Jurkat, Clone E6-1 (cell line): ENCODE data around the gene SBNO1.
"Not testable (repeated sequence)": the region's sequence is repeated elsewhere in the genome, so short reads cannot be mapped to it uniquely, and the experiment has no call there.

Source experiments
- DNase-seq: peaks from one replicate; pipeline ENCODE4 v3.0.0-alpha.2; 2011; ENCODE audit warnings: low read depth, low spot score
- H3K4me3 ChIP-seq: 2 replicates; pipeline ENCODE4 v1.5.1; 2011; ENCODE audit warnings: mild to moderate bottlenecking, low read length, control low read depth, moderate library complexity

SBNO1 gene

DNA sequence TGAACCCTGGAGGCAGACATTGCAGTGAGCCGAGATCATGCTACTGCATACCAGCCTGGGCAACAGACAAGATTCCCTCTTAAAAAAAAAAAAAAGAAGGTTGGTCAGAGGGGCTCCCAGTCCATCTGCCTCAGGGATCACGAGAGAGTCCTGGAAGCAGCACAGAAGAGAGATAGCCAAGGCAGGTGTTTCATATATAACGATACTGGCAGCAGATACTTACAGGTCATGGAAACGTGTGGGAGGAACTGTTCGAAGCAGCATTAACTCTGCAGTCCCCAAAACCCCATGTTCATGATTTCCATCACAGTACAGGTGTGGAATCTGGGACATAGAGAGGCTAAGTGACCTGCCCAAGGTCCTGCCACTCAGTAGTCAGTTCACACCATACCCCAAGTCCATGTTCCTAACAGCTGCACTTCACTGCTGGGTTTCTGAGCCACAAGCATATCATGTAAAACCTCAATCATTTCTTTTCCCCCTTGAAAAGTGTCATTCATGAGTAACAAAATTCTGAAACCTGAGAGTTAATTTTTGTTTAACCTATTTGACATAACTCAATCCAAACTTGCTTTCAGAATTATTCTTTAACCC lies 109.7 kb downstream of the SBNO1 start:
- no peak for DNase-seq
- no peak overlapping the region for H3K4me3 ChIP-seq

GRCh38 chr12:123253641-123254459 lies 110.8 kb downstream of the SBNO1 start:
- no peak for DNase-seq
- no peak overlapping the region for H3K4me3 ChIP-seq

- not testable (repeated sequence) for DNase-seq, H3K4me3 ChIP-seq
These were observed 112.3 kb downstream of the SBNO1 start for GRCh38 chr12:123252365-123252764.

- no peak for DNase-seq
- H3K4me3 ChIP-seq, result no peak overlapping the region
These were observed 113.1 kb downstream of the SBNO1 start for GRCh38 chr12:123251403-123252076.

DNA sequence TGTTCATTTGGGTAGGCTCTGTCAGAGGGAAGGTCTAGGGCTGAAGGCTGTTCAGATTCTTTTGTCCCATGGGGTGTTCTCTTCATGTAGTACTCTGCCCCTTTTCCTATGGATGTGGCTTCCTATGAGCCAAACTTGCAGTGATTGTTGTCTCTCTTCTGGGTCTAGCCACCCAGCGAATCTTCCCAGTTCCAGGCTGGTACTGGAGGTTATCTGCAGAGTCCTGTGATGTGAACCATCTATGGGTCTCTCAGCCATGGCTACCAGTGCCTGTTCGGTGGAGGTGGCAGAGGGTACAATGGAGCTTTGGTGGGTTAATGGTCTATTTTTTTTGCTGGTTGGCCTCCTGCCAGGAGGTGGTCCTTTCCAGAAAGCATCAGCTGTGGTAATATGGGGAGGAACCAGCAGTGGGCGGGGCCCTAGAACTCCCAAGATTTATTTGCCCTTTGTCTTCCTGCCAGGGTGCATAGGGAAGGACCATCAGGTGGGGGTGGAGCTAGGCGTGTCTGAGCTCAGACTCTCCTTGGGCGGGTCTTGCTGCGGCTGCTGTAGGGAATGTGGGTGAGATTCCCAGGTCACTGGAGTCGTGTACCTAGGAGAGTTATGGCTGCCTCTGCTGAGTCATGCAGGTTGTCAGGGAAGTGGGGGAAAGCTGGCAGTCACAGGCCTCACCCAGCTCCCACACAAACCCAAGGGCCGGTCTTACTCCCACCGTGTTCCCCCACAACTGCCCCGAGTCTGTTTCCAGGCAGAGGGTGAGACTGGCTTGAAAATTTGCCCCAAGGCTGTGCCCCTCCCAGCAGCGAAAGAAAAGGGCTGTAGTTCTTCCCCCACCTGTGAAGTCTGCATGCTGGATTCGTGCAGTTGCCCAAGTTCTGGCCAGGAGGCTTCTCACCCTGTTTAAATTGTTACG lies 113.9 kb downstream of the SBNO1 start:
- H3K4me3 ChIP-seq, result no peak overlapping the region
- DNase-seq, result no peak

DNA sequence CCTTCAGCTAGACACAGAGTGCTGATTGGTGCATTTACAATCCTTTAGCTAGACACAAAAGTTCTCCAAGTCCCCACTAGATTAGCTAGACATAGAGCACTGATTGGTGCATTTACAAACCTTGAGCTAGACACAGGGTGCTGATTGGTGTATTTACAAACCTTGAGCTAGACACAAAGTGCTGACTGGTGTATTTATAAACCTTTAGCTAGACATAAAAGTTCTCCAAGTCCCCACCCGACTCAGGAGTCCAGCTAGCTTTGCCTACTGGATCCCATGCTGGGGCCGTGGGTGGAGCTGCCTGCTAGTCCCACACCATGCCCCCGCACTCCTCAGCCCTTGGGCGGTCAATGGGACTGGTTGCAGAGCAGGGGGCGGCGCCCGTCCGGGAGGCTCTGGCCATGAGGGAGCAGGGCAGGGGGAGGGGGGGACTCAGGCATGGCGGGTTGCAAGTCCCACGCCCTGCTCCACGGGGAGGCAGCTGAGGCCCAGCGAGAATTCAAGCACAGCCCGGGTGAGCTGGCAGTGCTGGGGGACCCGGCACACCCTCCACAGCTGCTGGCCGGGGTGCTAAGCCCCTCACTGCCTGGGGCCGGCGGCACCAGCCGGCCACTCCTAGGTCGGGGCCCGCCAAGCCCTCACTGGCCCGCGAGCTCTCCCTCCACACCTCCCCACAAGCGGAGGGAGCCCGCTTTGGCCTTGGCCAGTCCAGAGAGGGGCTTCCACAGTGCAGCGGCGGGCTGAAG lies 115.5 kb downstream of the SBNO1 start:
- H3K4me3 ChIP-seq, DNase-seq: not testable (repeated sequence)

GRCh38 chr12:123248129-123248528 lies 116.5 kb downstream of the SBNO1 start:
- H3K4me3 ChIP-seq, DNase-seq: not testable (repeated sequence)

- H3K4me3 ChIP-seq, result no peak overlapping the region
- DNase-seq, result no peak
These were observed 119.0 kb downstream of the SBNO1 start for GRCh38 chr12:123245678-123246077.

DNA sequence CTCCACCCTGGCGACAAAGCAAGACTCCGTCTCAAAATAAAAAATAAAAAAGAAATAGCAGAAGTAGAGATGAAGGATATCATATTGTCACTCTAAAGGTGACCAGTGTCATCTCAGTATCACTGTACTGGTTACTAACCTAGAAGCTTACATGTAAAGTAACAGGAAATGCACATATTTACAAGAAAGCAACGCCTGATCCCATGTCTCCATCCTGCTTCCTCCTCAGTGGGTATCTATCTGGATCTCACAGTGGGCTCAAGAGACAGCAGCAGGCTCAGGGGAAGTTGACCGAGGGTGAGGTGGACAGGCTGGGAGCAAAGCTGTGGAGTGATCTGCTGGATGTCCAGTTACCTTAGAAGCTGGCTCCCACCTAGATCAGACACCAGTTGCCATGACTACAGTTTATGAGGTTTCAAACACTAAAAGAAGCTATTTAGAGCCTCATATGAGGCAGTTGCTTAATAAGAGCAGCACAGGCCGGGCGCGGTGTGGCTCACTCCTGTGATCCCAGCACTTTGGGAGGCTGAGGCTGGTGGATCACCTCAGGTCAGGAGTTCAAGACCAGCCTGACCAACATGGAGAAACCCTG lies 120.9 kb downstream of the SBNO1 start:
- no peak for DNase-seq
- H3K4me3 ChIP-seq, result no peak overlapping the region

DNA sequence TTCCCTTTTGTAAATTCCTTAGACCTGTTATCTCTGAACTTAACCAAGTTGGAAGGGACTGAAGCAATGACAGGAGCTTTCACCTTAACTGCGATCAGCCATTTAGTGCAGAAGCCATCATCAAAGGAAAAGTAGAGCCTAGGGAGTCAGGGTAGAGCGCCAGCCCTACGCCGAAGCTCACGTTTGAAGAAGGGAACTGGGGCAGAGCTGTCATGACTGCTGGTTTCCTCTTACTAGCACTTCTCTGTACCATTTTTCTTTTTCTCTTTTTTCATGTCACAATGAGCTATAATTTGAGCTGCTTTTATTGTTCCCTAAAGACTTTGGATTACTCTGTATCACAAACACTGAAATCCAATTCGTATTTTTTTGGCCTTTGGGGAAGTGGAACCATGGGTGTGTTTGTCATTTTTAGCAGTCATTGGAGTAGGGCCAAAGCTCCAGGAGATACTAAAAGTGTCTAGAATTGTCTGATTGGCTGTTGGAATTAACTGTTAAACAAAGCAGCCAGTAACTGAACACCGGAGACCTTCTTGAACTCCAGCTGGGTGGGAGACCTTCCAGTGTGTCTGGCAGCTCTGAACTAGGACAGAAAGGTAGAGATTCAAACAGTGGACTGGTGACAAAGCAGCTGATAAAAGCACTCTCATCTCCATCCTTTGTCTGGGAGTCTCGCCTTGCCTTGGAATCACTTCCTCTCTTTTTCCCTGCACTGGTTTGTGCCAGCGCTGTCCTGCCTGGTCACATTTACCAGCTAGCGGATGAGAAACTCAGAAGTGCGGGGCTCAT lies 122.3 kb downstream of the SBNO1 start:
- no peak for DNase-seq
- H3K4me3 ChIP-seq, result no peak overlapping the region
